ENCODE results near the gene MAPK12. TPM values are rescaled to one million over a fixed set of nuclear protein-coding genes. Genes with fewer than 3 reads are reported as not detected.

MAPK12 gene
- total RNA-seq, 1 donor from 2014 or later = 27.3 TPM

- Mint-ChIP-seq H3K4me1 (ENCODE audit: unreplicated experiment) (peaks cover 30% of the 10 kb centered on the region), H3K36me3 (ENCODE audit: unreplicated experiment) (peaks cover 10% of the 10 kb centered on the region), H3K4me3 (ENCODE audit: unreplicated experiment) (no peak overlapping the region), H3K27me3 (ENCODE audit: unreplicated experiment) (no peaks in the 10 kb centered on the region), H3K27ac (ENCODE audit: unreplicated experiment) (no peak overlapping the region), H3K9me3 (ENCODE audit: unreplicated experiment) (no peaks in the 10 kb centered on the region)
- TF ChIP-seq CTCF (IDR thresholded peaks at IDR 0.05) = no peak
- DNase-seq (ENCODE audit: extremely low spot score, unreplicated experiment) = no peak
Observed at GRCh38 chr22:50238755-50239154, 22.7 kb downstream of the MAPK12 start.

- peaks cover 13% of the 10 kb centered on the region for H3K4me1 Mint-ChIP-seq (ENCODE audit: unreplicated experiment)
- no peak overlapping the region for H3K27ac Mint-ChIP-seq (ENCODE audit: unreplicated experiment)
- DNase-seq (ENCODE audit: extremely low spot score, unreplicated experiment) = no peak
- no peak overlapping the region for H3K4me3 Mint-ChIP-seq (ENCODE audit: unreplicated experiment)
- H3K9me3 Mint-ChIP-seq (ENCODE audit: unreplicated experiment) = no peaks in the 10 kb centered on the region
- peaks cover 15% of the 10 kb centered on the region for H3K36me3 Mint-ChIP-seq (ENCODE audit: unreplicated experiment)
- TF ChIP-seq CTCF (IDR thresholded peaks at IDR 0.05) = peak; percentile 51
- no peaks in the 10 kb centered on the region for H3K27me3 Mint-ChIP-seq (ENCODE audit: unreplicated experiment)
Observed at GRCh38 chr22:50236731-50237409, 24.6 kb downstream of the MAPK12 start.

- Mint-ChIP-seq H3K4me1 (ENCODE audit: unreplicated experiment) (peaks cover 3% of the 10 kb centered on the region), H3K9me3 (ENCODE audit: unreplicated experiment) (no peaks in the 10 kb centered on the region), H3K27me3 (ENCODE audit: unreplicated experiment) (no peaks in the 10 kb centered on the region), H3K4me3 (ENCODE audit: unreplicated experiment) (no peak overlapping the region), H3K36me3 (ENCODE audit: unreplicated experiment) (peaks cover 13% of the 10 kb centered on the region), H3K27ac (ENCODE audit: unreplicated experiment) (no peak overlapping the region)
- DNase-seq (ENCODE audit: extremely low spot score, unreplicated experiment) = no peak
- no peak for TF ChIP-seq CTCF (IDR thresholded peaks at IDR 0.05)
Observed at GRCh38 chr22:50233223-50233622, 28.3 kb downstream of the MAPK12 start.

- no peaks in the 10 kb centered on the region for H3K27me3 Mint-ChIP-seq (ENCODE audit: unreplicated experiment)
- no peak overlapping the region for H3K4me3 Mint-ChIP-seq (ENCODE audit: unreplicated experiment)
- H3K36me3 Mint-ChIP-seq (ENCODE audit: unreplicated experiment) = peaks cover 13% of the 10 kb centered on the region
- TF ChIP-seq CTCF (IDR thresholded peaks at IDR 0.05) = no peak
- peaks cover 3% of the 10 kb centered on the region for H3K4me1 Mint-ChIP-seq (ENCODE audit: unreplicated experiment)
- no peak overlapping the region for H3K27ac Mint-ChIP-seq (ENCODE audit: unreplicated experiment)
- DNase-seq (ENCODE audit: extremely low spot score, unreplicated experiment) = no peak
- no peaks in the 10 kb centered on the region for H3K9me3 Mint-ChIP-seq (ENCODE audit: unreplicated experiment)
Observed at GRCh38 chr22:50232481-50233151, 28.9 kb downstream of the MAPK12 start.

GRCh38 chr22:50229370-50229769 lies 32.1 kb downstream of the MAPK12 start:
- Mint-ChIP-seq H3K27me3 (ENCODE audit: unreplicated experiment) (no peaks in the 10 kb centered on the region), H3K4me3 (ENCODE audit: unreplicated experiment) (no peak overlapping the region), H3K4me1 (ENCODE audit: unreplicated experiment) (no peaks in the 10 kb centered on the region), H3K36me3 (ENCODE audit: unreplicated experiment) (peaks cover 19% of the 10 kb centered on the region), H3K9me3 (ENCODE audit: unreplicated experiment) (no peaks in the 10 kb centered on the region), H3K27ac (ENCODE audit: unreplicated experiment) (no peak overlapping the region)
- DNase-seq (ENCODE audit: extremely low spot score, unreplicated experiment) = no peak
- TF ChIP-seq CTCF (IDR thresholded peaks at IDR 0.05) = no peak
